HCT116 (cell line): ENCODE data around the gene RWDD1. TPM values are rescaled to one million over a fixed set of nuclear protein-coding genes. Genes with fewer than 3 reads are reported as not detected.
A peak's percentile ranks its signal among the peaks of the same experiment; 100 is the strongest.

Source experiments
- ATAC-seq: fragments of 200-7000 bp; cut with Tn5 transposase; 2 replicates; pipeline ENCODE4 v1.9.1; 2020; ENCODE audit warnings: mild to moderate bottlenecking, moderate library complexity
- BruUV-seq: library from RNA; stranded (reverse); fragments of 400-500 nt; replicated peaks from 2 replicates; lab custom pipeline; 2021; lab: Mats Ljungman, UMichigan
- CTCF ChIA-PET: fragments of 300-600 bp; sonication (Branson Sonifier 250); formaldehyde crosslinking; loops from one replicate; lab custom pipeline; 2021; ENCODE audit warnings: antibody characterized with exemption; lab: Charles Lee
- POLR2A ChIA-PET: fragments of 300-600, 350-600 bp; sonication (Branson Sonifier 250); formaldehyde crosslinking; loops from one replicate; lab custom pipeline; 2021; ENCODE audit warnings: antibody characterized with exemption; lab: Charles Lee
- RAD21 ChIA-PET, 2 experiments: fragments of 300-600 bp; sonication (Branson Sonifier 250); formaldehyde crosslinking; loops; one replicate each; lab custom pipeline; 2023; ENCODE audit warnings: low total read pairs in 2 of 2; ENCODE audit not compliant: uncharacterized antibody in 2 of 2, unreplicated experiment in 2 of 2, low non-redundant PET in 1 of 2; lab: Charles Lee
- DNase-seq: peaks from one replicate; pipeline ENCODE4 v3.0.0-alpha.2; 2010; ENCODE audit warnings: low read depth, low spot score
- H2AFZ ChIP-seq: fragments of 200-600 bp; shearing (Covaris generic), sonication (generic); 2 replicates; pipeline ENCODE4 v1.6.1; 2017; ENCODE audit warnings: low read depth, mixed run types, mixed read lengths, antibody characterized with exemption, low read length; ENCODE audit not compliant: poor library complexity, severe bottlenecking
- H3K27ac ChIP-seq: 2 replicates; pipeline ENCODE4 v1.5.1; 2012; ENCODE audit warnings: low read depth, low read length
- H3K27me3 ChIP-seq: fragments of 200-600 bp; sonication (generic); 2 replicates; pipeline ENCODE4 v1.6.1; 2016; ENCODE audit warnings: mixed run types, low read length, mixed read lengths; ENCODE audit not compliant: insufficient read depth
- H3K36me3 ChIP-seq, 2 experiments: fragments of 200-500 bp in 1 of 2; fragments of 200-600 bp in 1 of 2; sonication (Bioruptor generic) in 1 of 2; sonication (generic) in 1 of 2; 2 replicates each; pipeline versions ENCODE4 v1.5.1 to v1.6.1; 2014 to 2016; ENCODE audit warnings: low read length in 2 of 2, inconsistent platforms in 1 of 2, mixed read lengths in 1 of 2, mixed run types in 1 of 2; ENCODE audit not compliant: insufficient read depth in 2 of 2, control insufficient read depth in 1 of 2
- H3K4me1 ChIP-seq, 2 experiments: fragments of 200-600 bp in 1 of 2; sonication (generic) in 1 of 2; 2 replicates each; pipeline versions ENCODE4 v1.5.1 to v1.6.1; 2012 to 2017; ENCODE audit warnings: low read length in 2 of 2, inconsistent platforms in 1 of 2, mild to moderate bottlenecking in 1 of 2, mixed read lengths in 1 of 2, mixed run types in 1 of 2, moderate library complexity in 1 of 2; ENCODE audit not compliant: insufficient read depth in 2 of 2, control insufficient read depth in 1 of 2
- H3K4me2 ChIP-seq: fragments of 200-600 bp; sonication (generic); 2 replicates; pipeline ENCODE4 v1.6.1; 2017; ENCODE audit warnings: mixed run types, low read length, mixed read lengths
- H3K4me3 ChIP-seq, 2 experiments: fragments of 200-600 bp in 1 of 2; sonication (generic) in 1 of 2; replicated peaks in 1 of 2; 2 replicates each; pipeline ENCODE4 v1.5.1; 2011 to 2016; ENCODE audit warnings: low read length in 2 of 2, control low read depth in 1 of 2, low read depth in 1 of 2, mild to moderate bottlenecking in 1 of 2, mixed read lengths in 1 of 2, mixed run types in 1 of 2
- H3K79me2 ChIP-seq: fragments of 200-600 bp; sonication (generic); 2 replicates; pipeline ENCODE4 v1.6.1; 2017; ENCODE audit warnings: mild to moderate bottlenecking, mixed run types, low read length, moderate library complexity, mixed read lengths; ENCODE audit not compliant: insufficient read depth
- H3K9ac ChIP-seq: fragments of 200-600 bp; sonication (generic); 2 replicates; pipeline ENCODE4 v1.6.1; 2016; ENCODE audit warnings: low read length, mixed read lengths
- H3K9me2 ChIP-seq: fragments of 200-600 bp; sonication (generic), shearing (Covaris generic); 2 replicates; pipeline ENCODE4 v1.6.1; 2017; ENCODE audit warnings: mixed run types, mild to moderate bottlenecking, moderate library complexity; ENCODE audit not compliant: insufficient read depth
- H3K9me3 ChIP-seq, 2 experiments: fragments of 200-500 bp in 1 of 2; fragments of 200-600 bp in 1 of 2; sonication (Bioruptor generic) in 1 of 2; sonication (generic) in 1 of 2; 2 replicates each; pipeline ENCODE4 v1.6.1; 2014 to 2017; ENCODE audit warnings: low read length in 2 of 2, mixed read lengths in 2 of 2, inconsistent platforms in 1 of 2, low read depth in 1 of 2, mild to moderate bottlenecking in 1 of 2, mixed run types in 1 of 2, moderate library complexity in 1 of 2; ENCODE audit not compliant: control insufficient read depth in 1 of 2, insufficient read depth in 1 of 2
- H4K20me1 ChIP-seq: fragments of 200-600 bp; sonication (generic), shearing (Covaris generic); 2 replicates; pipeline ENCODE4 v1.6.1; 2017; ENCODE audit warnings: mixed run types, mild to moderate bottlenecking, moderate library complexity; ENCODE audit not compliant: insufficient read depth
- CBX3 ChIP-seq: IDR thresholded peaks from 2 replicates; pipeline ENCODE4 v1.6.1; 2012; ENCODE audit warnings: low read depth
- CEBPB ChIP-seq: IDR thresholded peaks from 2 replicates; pipeline ENCODE4 v1.6.1; 2012; ENCODE audit warnings: low read depth
- EGR1 ChIP-seq: IDR thresholded peaks from 2 replicates; pipeline ENCODE4 v1.6.1; 2012; ENCODE audit warnings: low read depth
- FOSL1 ChIP-seq: IDR thresholded peaks from 2 replicates; pipeline ENCODE4 v1.6.1; 2012; ENCODE audit warnings: low read depth
- POLR2A ChIP-seq: IDR thresholded peaks from 2 replicates; pipeline ENCODE4 v1.7.0; 2011; ENCODE audit warnings: borderline replicate concordance; ENCODE audit not compliant: insufficient read depth, insufficient read length; ENCODE audit errors: extremely low read depth
- RAD21 ChIP-seq: IDR thresholded peaks from 2 replicates; pipeline ENCODE4 v1.6.1; 2012; ENCODE audit warnings: low read depth, mild to moderate bottlenecking
- SIN3A ChIP-seq: IDR thresholded peaks from 2 replicates; pipeline ENCODE4 v1.6.1; 2012; ENCODE audit warnings: low read depth
- SP1 ChIP-seq: IDR thresholded peaks from 2 replicates; pipeline ENCODE4 v1.6.1; 2012; ENCODE audit warnings: low read depth
- SRF ChIP-seq: IDR thresholded peaks from 2 replicates; pipeline ENCODE4 v1.6.1; 2012; ENCODE audit warnings: low read depth
- TCF7L2 ChIP-seq: IDR thresholded peaks from 2 replicates; pipeline ENCODE4 v1.7.0; 2011; ENCODE audit warnings: borderline replicate concordance, inconsistent platforms; ENCODE audit not compliant: insufficient read depth, insufficient read length; ENCODE audit errors: extremely low read depth
- YY1 ChIP-seq: IDR thresholded peaks from 2 replicates; pipeline ENCODE4 v1.6.1; 2011; ENCODE audit warnings: low read length, low read depth, moderate library complexity, mild to moderate bottlenecking; ENCODE audit not compliant: insufficient replicate concordance; ENCODE audit errors: extremely low read depth
- ZFX ChIP-seq: fragments of 450-650 bp; IDR thresholded peaks from 2 replicates; pipeline ENCODE4 v1.6.1; 2017
- intact Hi-C: fragments of 100-400 bp; cut with micrococcal nuclease; formaldehyde crosslinking; loops from 2 replicates; pipeline ENCODE4 v1.10.0; 2022
- total RNA-seq: library from RNA; stranded (reverse); gene quantifications from one replicate; pipeline ENCODE4 v1.2.1, GENCODE V29; 2021; ENCODE audit not compliant: unreplicated experiment
- TF ChIP-seq, protein P1 (sequence below): IDR thresholded peaks from 2 replicates; pipeline ENCODE4 v1.6.1; 2012
- TF ChIP-seq, protein P2 (sequence below), 3 experiments: fragments of 200-600 bp in 1 of 3; sonication (generic) in 1 of 3; IDR thresholded peaks in 2 of 3; conservative IDR thresholded peaks in 1 of 3; 2 replicates each; pipeline ENCODE4 v1.5.1; 2012 to 2017; ENCODE audit warnings: low read depth in 2 of 3, low read length in 2 of 3, antibody characterized with exemption in 1 of 3, borderline replicate concordance in 1 of 3, control low read depth in 1 of 3, mild to moderate bottlenecking in 1 of 3, mixed read lengths in 1 of 3, mixed run types in 1 of 3, moderate library complexity in 1 of 3; ENCODE audit not compliant: insufficient read depth in 1 of 3
- TF ChIP-seq, protein P3 (sequence below): IDR thresholded peaks from 2 replicates; pipeline ENCODE4 v1.6.1; 2011; ENCODE audit warnings: mild to moderate bottlenecking, low read length, moderate library complexity; ENCODE audit not compliant: insufficient replicate concordance; ENCODE audit errors: extremely low read depth
- TF ChIP-seq, protein P4 (sequence below): IDR thresholded peaks from 2 replicates; pipeline ENCODE4 v1.6.1; 2012; ENCODE audit warnings: low read depth

The RWDD1 gene
- total RNA-seq, 1 experiment from 2014 or later: 24.4 TPM

DNA sequence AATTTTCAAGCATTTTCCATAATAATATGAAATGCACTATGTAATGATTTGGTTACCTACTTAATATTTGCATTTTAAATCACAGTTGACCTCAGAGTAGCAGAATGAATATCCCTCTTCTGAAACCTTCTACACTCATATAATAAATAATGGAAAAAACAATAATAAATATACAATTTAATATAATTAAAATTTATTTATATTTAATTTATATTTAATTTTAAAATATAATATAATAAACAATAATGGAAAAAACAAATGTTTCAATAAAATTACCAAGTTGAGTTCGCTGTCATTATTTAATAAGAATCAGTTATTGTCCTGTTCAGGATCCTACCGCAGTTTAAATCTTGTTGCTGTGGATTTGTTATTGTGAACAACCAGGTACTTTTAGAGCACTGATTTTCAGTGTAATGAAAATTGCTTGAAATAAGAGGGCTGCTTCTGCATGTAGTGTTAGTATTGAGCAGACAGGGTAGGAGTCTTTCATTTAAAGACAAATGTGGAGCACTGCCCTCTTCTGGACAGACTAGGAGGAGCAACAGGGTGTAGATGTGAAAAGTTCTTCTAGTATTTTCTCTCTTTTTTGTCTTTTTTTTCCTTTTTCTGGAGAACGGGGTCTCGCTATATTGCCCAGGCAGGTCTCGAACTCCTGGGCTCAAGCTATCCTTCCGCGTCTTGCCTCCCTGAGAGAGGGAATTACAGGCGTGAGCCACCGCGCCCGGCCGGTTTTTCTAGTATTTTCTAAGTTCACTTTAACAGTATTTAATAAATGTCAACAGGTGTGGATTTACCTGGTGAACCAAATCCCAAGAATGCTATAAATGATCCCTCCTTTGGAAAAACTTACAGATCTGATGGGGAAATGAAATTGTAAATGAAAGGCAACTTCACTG is 39.4 kb upstream of the RWDD1 start:
- peak; percentile 81 for ATAC-seq
- H3K9ac ChIP-seq: no peak overlapping the region
- H3K4me3 ChIP-seq: no peak overlapping the region
- no peak for TF ChIP-seq EGR1
- TF ChIP-seq CBX3: no peak
- TF ChIP-seq, protein P1, sequence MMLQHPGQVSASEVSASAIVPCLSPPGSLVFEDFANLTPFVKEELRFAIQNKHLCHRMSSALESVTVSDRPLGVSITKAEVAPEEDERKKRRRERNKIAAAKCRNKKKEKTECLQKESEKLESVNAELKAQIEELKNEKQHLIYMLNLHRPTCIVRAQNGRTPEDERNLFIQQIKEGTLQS: no peak
- TF ChIP-seq, protein P2, sequence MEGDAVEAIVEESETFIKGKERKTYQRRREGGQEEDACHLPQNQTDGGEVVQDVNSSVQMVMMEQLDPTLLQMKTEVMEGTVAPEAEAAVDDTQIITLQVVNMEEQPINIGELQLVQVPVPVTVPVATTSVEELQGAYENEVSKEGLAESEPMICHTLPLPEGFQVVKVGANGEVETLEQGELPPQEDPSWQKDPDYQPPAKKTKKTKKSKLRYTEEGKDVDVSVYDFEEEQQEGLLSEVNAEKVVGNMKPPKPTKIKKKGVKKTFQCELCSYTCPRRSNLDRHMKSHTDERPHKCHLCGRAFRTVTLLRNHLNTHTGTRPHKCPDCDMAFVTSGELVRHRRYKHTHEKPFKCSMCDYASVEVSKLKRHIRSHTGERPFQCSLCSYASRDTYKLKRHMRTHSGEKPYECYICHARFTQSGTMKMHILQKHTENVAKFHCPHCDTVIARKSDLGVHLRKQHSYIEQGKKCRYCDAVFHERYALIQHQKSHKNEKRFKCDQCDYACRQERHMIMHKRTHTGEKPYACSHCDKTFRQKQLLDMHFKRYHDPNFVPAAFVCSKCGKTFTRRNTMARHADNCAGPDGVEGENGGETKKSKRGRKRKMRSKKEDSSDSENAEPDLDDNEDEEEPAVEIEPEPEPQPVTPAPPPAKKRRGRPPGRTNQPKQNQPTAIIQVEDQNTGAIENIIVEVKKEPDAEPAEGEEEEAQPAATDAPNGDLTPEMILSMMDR (IDR thresholded peaks at IDR 0.05 in 2 of 3, conservative IDR thresholded peaks at IDR 0.05 in 1 of 3; ENCODE audit: borderline replicate concordance in 1 of 3, insufficient read depth in 1 of 3, low read depth in 2 of 3, low read length in 2 of 3): peak; percentile 66 to 86 (median 78)
- no peak for TF ChIP-seq SP1
- TF ChIP-seq, protein P3, sequence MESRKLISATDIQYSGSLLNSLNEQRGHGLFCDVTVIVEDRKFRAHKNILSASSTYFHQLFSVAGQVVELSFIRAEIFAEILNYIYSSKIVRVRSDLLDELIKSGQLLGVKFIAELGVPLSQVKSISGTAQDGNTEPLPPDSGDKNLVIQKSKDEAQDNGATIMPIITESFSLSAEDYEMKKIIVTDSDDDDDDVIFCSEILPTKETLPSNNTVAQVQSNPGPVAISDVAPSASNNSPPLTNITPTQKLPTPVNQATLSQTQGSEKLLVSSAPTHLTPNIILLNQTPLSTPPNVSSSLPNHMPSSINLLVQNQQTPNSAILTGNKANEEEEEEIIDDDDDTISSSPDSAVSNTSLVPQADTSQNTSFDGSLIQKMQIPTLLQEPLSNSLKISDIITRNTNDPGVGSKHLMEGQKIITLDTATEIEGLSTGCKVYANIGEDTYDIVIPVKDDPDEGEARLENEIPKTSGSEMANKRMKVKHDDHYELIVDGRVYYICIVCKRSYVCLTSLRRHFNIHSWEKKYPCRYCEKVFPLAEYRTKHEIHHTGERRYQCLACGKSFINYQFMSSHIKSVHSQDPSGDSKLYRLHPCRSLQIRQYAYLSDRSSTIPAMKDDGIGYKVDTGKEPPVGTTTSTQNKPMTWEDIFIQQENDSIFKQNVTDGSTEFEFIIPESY: no peak
- TF ChIP-seq, protein P4, sequence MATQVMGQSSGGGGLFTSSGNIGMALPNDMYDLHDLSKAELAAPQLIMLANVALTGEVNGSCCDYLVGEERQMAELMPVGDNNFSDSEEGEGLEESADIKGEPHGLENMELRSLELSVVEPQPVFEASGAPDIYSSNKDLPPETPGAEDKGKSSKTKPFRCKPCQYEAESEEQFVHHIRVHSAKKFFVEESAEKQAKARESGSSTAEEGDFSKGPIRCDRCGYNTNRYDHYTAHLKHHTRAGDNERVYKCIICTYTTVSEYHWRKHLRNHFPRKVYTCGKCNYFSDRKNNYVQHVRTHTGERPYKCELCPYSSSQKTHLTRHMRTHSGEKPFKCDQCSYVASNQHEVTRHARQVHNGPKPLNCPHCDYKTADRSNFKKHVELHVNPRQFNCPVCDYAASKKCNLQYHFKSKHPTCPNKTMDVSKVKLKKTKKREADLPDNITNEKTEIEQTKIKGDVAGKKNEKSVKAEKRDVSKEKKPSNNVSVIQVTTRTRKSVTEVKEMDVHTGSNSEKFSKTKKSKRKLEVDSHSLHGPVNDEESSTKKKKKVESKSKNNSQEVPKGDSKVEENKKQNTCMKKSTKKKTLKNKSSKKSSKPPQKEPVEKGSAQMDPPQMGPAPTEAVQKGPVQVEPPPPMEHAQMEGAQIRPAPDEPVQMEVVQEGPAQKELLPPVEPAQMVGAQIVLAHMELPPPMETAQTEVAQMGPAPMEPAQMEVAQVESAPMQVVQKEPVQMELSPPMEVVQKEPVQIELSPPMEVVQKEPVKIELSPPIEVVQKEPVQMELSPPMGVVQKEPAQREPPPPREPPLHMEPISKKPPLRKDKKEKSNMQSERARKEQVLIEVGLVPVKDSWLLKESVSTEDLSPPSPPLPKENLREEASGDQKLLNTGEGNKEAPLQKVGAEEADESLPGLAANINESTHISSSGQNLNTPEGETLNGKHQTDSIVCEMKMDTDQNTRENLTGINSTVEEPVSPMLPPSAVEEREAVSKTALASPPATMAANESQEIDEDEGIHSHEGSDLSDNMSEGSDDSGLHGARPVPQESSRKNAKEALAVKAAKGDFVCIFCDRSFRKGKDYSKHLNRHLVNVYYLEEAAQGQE: no peak
- TF ChIP-seq FOSL1: no peak
- no peak for TF ChIP-seq TCF7L2
- TF ChIP-seq YY1: no peak
- TF ChIP-seq SRF: no peak
- no peak for TF ChIP-seq POLR2A
- no peak for TF ChIP-seq ZFX
- TF ChIP-seq CEBPB: no peak
- TF ChIP-seq SIN3A: no peak
- peak; percentile 75 for TF ChIP-seq RAD21
- TF ChIP-seq, all 23 proteins: peak for 2
- Histone ChIP-seq H4K20me1 (no peaks in the 10 kb centered on the region), H3K9me2 (no peaks in the 10 kb centered on the region), H3K27ac (no peak overlapping the region), H3K9me3 (no peaks in the 10 kb centered on the region), H3K79me2 (no peaks in the 10 kb centered on the region), H3K36me3 (no peaks in the 10 kb centered on the region), H3K27me3 (no peaks in the 10 kb centered on the region), H3K4me1 (peaks cover 3 to 17% of the 10 kb centered on the region in 2 experiments; a peak in 3 of 4 replicates), H3K4me2 (no peak overlapping the region), H2AFZ (no peak overlapping the region)
- intact Hi-C loops: loop anchor here (1.0 to 5.0 kb wide), 2 partner anchors 245 to 265 kb away; no protein-coding TSS in a partner anchor
- POLR2A ChIA-PET: no interaction called here
- no TSS peak for BruUV-seq
- CTCF ChIA-PET: interaction anchor here (3.8 kb wide), 1 partner anchor 263 kb away, joined by 19 read pairs; no protein-coding TSS in a partner anchor
- RAD21 ChIA-PET: no interaction called here
- DNase-seq: peak; percentile 60
